ENCODE measurements around the gene TRIM25.

TRIM25 gene

DNA sequence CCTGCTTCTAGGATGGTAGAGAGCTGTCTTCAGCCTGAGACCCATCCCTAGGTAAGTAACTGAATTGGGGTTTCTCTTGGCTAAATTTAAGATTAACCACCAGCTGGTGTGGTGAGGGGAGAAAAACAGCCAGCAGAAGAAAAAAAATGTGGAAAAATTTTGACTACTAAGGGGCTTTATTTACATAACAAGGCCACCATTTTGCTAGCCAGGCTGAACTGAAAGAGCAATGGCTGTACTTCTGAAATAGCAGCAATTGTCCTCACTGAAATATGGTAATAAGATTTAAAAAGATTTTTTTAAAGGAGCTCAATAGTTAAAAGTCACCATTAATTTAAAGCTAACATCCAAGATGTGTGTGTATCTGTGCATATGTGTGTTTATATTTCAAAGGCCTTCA is 12.4 kb upstream of the TRIM25 start:
- no peak for DNase-seq

DNA sequence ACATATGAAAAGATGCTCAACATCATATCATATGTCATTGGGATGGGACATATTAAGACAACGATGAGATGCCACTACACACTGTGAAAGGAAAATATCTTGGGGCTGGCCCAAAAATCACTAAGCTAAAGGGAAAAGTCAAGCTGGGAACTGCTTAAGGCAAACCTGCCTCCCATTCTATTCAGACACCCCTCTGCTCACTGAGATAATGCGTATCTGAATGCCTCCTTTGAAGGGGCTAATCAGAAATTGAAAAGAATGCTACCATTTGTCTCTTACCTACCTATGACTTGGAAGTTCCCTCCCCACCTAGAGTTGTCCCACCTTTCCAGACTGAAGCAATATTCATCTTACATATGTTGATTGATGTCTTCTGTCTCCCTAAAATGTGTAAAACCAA is 11.2 kb upstream of the TRIM25 start:
- no peak for DNase-seq

DNA sequence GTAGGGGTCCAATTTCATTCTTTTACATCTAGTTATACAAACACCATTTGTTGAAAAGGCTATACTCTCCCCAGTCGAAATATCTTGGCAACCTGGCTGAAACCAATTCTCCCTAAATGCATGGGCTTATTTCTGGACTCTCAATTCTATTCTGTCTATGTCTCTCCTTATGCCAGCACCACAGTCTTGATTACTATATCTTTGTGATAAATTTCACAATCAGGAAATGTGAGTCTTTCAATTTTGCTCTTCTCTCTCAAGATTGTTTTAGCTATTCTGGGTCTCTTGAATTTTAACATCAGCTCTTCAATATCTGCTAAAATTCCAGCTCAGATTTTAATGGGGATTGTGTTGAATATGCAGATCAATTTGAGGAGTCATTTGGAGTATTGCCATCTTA is 5.9 kb upstream of the TRIM25 start:
- DNase-seq: no peak

DNA sequence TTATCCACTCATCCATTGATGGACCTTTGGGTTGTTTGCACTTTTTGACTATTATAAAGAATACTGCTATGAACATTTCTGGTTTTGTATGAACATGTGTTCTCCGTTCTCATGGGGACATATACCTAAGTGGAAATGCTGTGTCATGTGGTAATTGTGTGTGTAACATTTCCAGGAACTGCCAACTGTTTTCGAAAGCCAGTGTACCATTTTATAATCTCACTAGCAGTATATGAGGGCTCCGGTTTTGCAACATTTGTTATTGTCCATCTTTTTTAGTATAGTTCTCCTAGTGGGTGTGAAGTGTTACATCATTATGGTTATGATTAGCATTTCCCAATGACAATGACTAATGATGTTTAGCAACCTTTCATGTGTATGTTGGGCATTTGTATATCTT is 5.1 kb upstream of the TRIM25 start:
- no peak for DNase-seq

DNA sequence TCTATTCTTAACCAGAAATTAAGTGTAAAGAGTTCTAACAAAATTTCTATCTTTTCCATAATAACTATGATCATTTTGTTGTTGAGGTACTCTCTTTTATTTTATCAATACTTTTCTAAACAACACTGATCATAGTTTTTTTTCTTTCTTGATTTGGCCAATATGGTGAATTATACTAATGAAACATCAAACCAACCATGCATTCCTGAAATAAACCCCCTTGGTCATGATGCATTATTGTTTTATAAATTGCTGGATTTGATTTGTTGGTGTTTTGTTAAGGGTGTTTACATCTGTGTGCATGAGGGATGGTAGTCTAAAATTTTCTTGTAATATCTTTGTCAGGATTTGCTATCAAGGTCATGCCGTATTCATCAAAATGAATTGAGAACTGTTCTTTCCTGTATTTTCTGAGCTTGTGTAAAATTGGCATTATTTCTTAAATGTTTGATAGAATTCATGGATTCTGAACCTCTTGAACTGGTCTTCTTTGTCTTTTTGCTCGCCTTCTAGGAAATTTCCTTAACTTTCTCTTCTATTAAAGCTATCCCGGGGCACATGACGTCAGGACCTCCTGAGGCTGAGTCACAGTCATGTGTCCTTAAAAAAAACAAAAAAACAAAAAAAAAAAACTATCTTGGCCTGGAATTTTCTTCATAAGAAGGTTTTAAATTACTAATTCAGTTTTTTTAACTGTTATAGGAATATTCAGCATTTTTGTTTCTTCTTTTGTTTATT is 3.9 kb upstream of the TRIM25 start:
- DNase-seq: no peak

DNA sequence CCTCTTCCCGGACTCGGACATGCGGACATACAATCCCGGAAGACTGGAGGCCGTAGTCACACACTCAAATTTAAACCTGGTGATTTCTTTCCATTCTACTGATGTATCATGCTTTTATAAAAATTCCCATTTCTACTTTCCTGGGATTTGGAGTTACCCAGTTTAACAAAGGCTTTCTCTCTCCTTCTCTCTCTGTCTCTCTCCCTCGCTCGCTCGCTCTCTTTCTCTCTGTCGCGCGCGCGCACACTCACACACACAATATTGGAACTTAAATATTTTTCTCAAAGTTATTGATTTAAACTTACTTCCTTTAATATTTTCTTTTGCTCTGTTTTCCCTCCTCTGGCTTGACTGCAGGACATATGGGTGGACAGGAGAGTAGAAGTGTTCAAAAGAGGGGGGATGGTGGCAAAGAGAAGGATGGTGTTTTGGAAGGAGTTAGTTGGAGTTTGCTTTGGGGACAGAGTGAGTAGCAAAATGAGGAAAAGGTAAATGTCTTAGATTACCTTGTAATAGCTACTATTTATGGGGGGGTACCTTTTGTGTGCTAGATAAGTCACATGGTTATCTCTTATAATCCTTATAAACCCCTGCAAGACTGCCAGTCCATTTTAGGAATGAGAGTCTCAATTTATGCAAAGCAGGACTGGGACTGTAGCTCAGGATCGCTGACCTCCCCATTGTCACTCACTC is 878 bp upstream of the TRIM25 start:
- DNase-seq: peak; percentile 36

DNA sequence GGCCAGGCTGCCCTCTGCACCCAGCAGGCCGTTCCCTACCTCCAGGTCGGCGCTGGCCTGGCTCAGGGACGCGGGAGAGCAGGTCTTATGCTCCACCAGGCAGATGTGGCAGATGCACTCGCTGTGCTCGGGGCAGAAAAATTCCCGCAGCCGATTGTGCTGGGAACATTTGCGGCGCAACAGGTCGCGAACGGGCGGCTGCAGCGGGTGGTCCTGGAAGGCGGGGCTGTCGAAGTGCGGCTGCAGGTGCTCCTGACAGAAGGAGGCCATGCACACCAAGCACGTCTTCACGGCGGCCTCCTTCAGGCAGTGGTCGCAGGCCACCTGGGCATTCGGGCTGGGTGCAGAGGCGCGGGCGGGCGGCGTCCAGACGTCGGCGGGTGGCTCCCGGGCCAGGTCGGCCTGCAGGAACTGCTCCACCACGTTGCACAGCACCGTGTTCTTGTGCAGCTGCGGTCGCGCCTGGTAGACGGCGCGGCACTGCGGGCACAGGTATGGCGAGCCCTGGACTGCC is 439 bp downstream of the TRIM25 start:
- DNase-seq: no peak

DNA sequence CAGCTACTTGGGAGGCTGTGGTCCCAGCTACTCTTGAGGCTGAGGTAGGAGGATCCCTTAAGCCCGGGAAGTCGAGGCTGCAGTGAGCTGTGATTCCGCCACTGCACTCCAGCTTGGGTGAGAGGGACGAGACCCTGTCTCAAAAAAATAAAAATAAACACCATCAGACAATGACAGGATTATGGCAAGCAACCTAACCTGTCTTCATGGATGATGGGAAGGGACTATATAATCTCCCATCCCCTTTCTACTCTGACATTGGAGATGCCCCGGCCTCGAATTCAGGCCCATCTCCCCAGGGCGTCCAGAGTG is 893 bp downstream of the TRIM25 start:
- no peak for DNase-seq

DNA sequence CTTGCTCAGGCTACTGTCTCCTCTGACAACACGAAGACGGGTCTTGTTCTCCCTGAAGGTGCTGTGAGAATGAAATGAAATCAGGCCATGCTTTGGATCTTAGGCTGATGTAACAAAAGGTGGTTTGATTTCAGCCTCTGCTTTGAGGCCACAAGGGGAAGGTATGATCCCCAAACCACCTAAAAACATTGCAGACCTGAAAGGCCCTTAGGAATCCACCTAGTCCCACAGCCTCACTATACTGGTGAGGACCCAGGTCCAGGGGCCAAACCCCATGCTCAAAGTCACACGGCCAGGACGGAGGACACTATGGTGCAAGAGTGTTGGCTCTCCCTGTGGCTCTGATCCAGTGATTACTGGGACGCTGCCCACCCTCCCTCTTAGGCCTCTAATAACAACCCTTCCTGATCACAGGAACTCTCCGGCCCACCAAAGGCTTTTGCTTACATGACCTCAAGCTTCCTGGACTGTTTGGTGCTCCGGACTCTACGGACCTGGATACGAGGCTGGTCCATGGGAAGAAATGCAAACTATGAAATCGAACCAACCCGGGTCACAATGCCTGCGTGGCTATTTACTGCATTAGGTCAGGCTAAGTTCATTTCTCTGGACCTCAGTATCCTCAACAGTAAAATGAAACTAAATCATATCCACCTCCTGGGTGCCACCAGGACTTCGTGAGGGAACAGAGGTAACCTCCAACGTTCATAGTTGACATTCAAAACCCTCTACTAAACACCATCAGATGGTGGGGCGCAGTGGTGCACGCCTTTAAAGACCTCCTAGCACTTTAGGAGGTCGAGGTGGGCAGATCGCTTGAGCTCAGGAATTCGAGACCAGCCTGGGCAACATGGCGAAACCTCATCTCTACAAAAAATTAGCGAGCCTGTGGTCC is 1.5 kb downstream of the TRIM25 start:
- no peak for DNase-seq

DNA sequence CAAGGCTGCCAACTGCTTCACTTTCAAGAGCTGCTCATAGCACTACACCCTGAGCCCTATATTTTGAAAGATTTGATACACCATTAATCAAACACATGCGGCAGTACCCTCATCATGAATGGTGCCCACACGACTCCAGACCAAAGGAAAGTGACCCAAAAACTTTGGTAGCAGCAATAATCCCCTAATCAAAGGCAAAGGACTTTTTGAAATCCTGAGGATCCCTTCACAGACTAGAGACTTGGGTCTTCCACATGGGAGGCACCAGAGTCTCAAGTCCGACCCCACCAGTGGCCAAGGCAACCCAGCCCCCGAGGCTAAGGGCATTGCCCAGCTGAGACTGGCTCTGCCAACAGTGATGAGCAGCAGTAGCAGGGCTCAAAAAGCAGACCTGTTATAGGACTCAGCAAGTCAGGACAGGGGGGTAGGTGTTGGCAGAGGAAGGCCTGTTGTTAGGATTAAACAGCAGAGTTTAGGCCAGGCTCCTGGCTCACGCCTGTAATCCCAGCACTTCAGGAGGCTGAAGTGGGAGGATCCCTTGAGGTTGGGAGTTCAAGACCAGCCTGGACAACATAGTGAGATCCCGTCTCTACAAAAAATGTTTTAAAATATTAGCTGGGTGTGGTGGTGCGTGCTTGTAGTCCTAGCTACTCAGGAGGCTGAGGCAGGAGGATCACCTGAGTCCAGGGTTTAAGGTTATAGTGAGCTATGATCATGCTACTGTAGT is 3.2 kb downstream of the TRIM25 start:
- no peak for DNase-seq

DNA sequence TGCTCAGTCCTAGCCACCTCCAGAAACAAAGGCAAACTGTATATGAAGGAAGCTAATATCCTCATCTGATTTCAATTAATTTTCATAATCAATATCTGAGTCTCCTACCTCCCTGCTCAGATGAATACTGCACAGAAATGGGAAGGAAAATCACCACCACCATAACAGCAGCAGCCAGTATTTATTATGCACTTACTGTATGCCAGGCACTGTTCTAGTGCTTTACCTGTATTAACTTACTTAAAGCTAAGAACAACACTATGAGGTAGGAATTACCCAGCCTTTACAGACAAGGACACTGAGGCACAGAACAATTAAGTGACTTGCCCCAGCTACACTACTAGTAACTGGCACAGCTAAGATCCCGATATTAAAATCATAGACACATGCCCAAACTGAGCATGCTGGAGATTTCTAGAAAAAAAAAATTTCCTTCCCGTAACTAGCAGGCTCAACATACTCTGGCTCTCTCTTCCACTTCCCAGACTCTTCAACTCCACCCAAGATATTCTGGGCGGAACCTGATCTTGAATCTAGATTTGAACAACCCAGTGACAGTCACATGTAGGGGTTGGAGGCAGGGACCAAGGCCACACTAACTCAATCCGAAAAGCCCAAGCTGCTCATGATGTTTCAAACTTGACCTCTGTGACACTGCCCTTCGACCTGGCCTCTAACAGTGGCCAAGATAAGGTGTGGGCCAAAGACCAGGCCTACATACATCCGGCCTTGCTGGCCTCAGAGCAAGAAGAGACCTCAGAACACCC is 3.9 kb downstream of the TRIM25 start:
- DNase-seq: no peak

DNA sequence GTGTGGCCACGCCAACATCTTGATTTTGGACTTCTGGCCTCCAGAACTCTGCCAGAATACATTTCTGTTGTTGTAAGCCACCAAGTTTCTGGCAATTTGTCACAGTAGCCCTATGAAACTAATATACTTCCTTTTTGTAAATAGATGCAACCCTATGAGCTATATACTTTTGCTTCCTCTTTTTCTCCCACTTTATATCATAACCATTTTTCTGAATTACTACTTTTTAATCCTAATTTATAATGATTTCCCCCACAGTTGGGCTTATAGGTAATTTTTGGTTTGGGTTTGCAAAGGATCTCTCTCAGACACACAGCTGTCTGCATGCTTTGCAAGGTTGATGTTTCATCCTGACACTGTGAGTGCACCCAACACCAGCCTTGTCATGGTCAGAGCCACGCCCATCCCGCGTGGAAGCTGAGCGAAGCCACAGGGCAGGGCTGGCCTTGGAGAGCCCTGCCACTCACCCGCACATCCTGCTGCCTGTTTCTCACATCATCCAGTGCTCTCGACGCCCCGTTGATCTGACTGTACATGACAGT is 5.8 kb downstream of the TRIM25 start:
- peak; percentile 54 for DNase-seq

DNA sequence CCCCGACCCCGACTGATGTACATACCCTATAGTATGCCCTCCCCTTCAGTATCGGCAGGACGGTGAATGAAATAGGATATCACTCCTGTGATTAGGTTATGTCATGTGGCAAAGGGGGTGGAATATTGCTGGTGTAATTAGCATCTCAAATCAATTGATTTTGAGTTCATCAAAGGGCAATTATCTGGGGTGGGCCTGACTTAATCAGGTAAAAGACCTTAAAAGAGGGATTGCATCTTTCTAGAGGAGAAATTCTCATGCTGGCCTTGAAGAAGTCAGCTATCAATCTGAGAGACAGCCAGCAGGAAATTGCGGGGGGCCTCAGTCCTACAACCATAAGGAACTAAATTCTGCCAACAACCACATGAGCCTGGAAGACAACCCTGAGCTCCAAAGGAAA is 10.3 kb downstream of the TRIM25 start:
- no peak for DNase-seq

DNA sequence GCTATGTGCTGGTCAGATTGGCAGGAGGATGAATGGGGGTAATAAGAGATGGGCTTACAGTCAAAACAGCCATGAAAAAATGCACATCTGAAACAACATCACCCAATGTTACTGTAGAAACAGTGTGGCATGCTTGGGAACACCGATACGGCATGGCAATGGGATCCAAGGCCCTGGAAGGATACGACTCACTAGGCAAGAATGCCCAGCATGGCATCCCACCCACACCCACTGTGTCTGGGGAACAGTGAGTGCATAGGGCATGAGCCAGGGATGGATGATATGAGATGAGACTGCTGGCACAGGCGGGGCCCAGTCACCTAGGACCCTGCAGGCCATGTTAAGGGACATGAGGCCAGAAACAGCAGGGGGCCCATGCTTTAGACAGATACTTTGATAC is 11.5 kb downstream of the TRIM25 start:
- no peak for DNase-seq

DNA sequence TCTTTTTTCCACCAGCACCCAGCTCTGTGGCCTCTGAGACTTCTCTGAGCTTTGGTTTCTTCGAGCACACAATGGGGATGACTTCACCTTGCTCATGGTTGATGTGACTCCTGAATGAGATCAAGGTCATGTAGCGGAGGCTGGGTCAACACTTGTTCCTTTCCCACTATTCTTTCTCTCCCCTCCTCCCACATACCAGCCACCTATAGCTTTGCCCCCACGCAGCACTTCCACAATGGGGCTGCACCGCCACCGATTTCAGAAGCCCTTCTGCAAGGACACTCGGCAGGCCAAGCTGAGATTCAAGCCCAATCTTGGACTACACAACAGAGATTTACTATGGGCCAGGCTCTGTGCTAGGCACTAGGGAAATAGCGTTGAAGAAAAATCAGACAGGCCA is 14.4 kb downstream of the TRIM25 start:
- DNase-seq: no peak

DNA sequence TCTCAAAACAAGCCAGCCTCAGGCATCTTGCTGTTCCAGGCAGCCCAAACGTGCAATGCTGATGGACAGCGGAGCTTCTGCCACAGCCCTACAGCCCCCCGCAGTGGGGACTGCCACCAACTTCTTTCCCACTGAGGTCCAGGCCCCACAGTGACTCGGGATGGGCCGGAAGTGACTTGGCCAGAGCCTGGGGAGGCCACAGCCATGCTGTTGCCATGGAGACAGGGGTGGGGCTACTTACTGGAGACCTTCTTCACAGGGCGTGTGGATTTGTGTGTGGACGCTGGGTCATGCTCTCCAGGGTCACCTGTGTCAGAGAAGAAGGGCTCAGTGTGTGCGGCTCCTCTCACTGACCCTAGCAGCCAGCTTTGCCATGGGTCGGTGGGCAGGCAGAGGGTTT is 15.0 kb downstream of the TRIM25 start:
- no peak for DNase-seq

DNA sequence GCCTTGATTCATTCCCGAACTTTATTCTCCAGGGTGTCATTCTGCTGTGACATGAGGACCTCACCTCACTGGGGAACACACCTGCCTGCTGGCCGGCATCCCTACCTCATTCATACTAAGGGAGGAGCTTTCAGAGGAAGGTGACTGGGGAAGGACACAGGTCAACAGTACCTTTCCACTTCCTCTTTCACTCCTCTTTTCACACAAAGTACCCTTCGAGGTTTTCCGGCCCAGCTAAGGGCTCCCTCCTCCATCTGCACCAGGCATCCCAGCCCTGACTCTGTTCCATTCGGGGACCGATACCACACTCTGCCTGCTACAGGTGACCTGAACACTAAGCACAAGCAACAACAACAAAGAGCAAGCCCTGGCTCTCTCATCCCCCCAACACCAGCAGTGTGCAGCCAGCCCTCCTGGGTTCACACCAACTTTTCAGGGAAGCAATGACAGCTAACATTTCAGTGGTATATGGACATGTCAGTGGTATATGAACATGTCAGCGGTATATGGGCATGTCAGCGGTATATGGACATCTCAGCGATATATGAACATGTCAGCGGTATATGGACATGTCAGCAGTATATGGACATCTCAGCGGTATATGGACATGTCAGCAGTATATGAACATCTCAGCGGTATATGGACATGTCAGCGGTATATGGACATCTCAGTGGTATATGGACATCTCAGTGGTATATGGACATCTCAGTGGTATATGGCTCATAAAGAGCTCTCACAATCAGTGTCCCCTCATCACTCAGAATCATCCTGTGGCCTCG is 16.0 kb downstream of the TRIM25 start:
- DNase-seq: no peak

DNA sequence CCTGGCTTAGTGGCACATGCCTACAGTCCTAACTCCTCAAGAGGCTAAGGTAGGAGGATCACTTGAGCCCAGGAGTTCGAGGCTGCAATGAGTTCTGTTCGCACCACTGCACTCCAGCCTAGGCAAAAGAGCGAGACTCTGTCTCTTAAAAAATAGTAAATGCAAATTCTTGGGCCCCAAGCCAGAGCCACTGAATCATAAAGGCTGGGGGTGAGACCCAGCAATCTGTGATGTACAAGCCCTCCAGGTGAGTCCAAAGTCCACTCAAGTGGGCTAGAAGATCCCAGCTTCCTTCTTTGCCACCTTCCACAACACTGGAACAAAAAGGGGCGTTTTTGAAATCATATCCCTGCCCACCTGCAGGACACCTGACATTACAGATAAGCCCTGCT is 16.9 kb downstream of the TRIM25 start:
- no peak for DNase-seq

DNA sequence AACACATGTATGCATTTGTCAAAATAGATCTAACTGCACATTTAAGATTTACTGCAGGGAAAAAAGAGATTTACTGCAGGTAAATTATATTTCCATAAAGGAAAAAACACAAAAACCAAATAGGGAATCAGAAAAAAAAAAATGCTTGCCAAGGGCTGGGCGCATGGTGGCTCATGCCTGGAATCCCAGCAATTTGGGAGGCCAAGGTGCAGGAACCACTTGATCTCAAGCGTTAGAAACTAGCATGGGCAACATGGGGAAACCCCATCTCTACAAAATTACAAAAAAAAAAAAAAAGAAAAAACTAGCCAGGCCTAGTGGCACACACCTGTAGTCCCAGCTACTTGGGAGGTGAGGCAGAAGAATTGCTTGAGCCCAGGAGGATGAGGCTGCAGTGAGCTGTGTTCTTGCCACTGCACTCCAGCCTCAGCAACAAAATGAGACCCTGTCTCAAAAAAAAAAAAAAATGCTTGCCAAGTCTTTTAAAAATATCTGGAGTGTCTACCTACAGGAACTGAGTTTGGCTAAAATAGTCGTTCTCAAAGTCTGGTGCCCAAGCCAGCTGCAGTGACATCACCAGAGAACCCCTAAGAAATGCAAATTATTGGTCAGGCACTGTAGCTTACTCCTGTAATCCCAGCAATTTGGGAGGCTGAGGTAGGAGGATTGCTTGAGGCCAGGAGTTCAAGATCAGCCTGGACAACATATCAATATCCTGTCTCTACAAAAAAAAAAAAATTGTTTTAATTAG is 17.5 kb downstream of the TRIM25 start:
- no peak for DNase-seq

DNA sequence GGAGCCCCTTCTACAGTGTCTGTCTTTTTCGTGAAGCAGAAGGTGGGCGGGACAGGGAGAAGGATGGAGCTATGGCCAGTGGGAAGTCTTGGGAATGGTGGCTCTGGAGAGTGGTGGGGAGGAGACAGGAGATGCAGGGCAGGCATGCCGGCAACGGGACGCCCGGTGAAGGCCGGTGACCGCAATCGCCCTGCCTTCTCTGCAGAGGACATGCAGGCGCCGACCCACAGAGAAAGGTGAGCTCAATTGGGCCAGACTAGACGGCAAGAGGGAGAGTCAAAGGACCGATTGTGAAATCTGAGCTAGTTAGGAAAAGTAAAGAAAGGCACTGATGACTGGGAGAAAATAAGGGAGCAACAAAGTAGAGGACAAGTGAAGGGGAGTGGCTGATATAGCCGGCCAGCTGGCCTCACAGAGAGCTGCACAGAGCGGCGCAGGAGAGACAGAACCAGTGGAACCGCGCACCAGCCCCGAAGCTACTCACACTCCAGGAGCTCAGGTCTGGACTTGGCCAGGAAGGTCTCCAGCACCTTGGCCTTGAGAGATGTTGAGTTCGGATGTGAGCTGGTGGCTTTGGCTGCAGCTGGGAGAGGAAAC is 18.9 kb downstream of the TRIM25 start:
- DNase-seq: no peak

Data from activated CD4-positive, alpha-beta T cell treated with anti-CD3 and anti-CD28 coated beads for 48 hours (primary cell).